GM19043 (cell line): ENCODE data around the gene RFX8.
"Not testable (repeated sequence)": the region's sequence is repeated elsewhere in the genome, so short reads cannot be mapped to it uniquely, and the experiment has no call there.

Source experiments
- ATAC-seq: cut with Tn5 transposase; IDR thresholded peaks from one replicate; pipeline ENCODE4 v1.9.1; 2021; ENCODE audit warnings: low read depth; ENCODE audit not compliant: unreplicated experiment

RFX8 gene

GRCh38 chr2:101356521-101356920 is 118.4 kb downstream of the RFX8 start:
- no peak for ATAC-seq

DNA sequence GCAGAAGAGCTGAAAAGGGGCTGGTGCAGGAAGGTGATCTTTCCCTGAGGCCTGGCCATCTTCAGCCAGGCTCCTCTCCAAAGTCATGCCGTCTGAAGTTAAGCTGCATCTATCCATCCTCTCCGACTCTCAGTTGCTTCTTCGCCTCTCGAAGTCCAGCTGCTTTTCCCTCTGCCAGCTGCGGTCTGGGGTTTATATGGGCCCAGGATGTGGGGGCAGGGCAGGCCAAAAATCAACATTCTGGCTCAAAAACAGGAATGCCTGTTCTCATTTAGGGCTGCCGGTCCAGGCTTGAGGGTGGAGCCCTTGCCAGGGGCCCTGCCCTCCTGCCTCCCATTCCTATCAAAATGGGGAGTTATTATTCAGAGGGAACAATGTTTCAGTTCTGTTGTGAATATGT is 118.9 kb downstream of the RFX8 start:
- ATAC-seq: no peak

- ATAC-seq: no peak
Observed at GRCh38 chr2:101355401-101356054, 119.4 kb downstream of the RFX8 start.

DNA sequence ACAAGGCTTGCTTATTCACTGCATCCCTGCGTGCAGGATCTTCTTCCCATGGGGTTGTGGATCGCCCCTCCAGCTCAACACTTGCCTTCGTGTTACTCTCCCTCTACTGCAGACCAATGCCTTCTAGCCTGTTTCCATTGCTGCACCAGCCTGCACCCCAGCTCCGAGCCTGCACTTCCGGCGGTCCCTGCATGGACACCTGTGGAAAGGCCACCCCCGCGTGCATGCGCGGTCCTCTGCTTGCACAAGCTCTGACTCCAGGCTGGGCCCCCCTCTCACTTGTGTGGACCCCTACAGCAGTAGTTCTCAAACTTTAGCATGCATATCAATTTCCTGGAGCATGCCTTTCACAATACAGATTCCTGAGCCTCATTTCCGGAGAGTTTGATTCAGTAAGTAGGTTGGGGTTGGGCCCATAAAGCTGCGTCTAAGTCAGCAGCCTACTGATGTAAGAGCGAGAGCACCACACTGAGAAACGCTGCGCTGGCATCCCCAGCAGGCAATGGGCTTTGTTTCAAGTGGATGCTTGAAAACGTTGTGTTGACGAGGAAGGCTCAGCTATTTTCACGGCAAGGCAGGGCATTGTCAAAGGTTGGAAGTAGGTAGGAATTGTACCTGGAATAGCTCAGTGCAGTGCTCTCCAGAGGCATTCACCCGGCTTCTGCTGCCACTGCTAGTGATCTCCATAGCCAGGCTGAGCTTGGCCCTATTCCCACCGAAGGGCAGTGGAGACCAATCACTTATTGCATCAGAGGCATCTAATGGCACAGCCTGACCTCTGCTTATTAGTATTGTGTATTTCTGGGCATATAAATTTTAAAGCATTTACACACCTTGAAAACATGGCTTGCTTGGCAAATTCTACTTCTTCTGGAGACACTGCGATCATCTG is 120.2 kb downstream of the RFX8 start:
- ATAC-seq: no peak

DNA sequence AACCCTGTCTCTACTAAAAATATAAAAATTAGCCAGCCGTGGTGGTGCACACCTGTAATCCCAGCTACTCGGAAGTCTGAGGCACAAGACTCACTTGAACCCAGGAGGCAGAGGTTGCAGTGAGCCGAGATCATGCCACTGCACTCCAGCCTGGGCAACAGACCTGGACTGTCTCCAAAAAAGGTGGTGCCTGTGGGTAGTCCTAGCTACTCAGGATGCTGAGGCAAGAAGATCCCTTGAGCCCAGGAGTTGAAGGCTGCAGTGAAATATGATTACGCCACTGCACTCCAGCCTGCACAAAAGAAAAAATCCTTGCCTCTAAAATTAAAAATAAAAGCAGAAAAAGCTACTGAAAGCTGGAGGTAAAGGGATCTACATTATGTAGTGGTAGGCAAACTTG is 122.3 kb downstream of the RFX8 start:
- not testable (repeated sequence) for ATAC-seq

- ATAC-seq: no peak
Observed at GRCh38 chr2:101351207-101351606, 123.7 kb downstream of the RFX8 start.

- ATAC-seq: no peak
Observed at GRCh38 chr2:101349893-101350662, 124.8 kb downstream of the RFX8 start.

GRCh38 chr2:101348883-101349282 is 126.0 kb downstream of the RFX8 start:
- no peak for ATAC-seq
